Fibroblast of skin of right quadriceps (primary cell): ENCODE results near the gene CHID1.

Experiments
- DNase-seq: peaks from one replicate; pipeline ENCODE4 v3.0.0-alpha.2; 2013

The CHID1 gene

GRCh38 chr11:883527-883926 is 27.1 kb downstream of the CHID1 start:
- DNase-seq: no peak

GRCh38 chr11:882596-882995 is 28.0 kb downstream of the CHID1 start:
- peak; percentile 27 for DNase-seq

- no peak for DNase-seq
Measured at GRCh38 chr11:880447-880846, 30.2 kb downstream of the CHID1 start.

GRCh38 chr11:877565-877964 is 33.0 kb downstream of the CHID1 start:
- DNase-seq: no peak

- DNase-seq: no peak
Measured at GRCh38 chr11:876545-876944, 34.1 kb downstream of the CHID1 start.

- no peak for DNase-seq
Measured at GRCh38 chr11:875769-876301, 34.8 kb downstream of the CHID1 start.

GRCh38 chr11:875203-875602 is 35.4 kb downstream of the CHID1 start:
- DNase-seq: no peak

- no peak for DNase-seq
Measured at GRCh38 chr11:873706-874105, 36.9 kb downstream of the CHID1 start.

GRCh38 chr11:872799-873198 is 37.8 kb downstream of the CHID1 start:
- no peak for DNase-seq

GRCh38 chr11:871472-871871 is 39.1 kb downstream of the CHID1 start:
- no peak for DNase-seq

- DNase-seq: no peak
Measured at GRCh38 chr11:870418-870817, 40.2 kb downstream of the CHID1 start.

GRCh38 chr11:870127-870413 is 40.5 kb downstream of the CHID1 start:
- no peak for DNase-seq

- no peak for DNase-seq
Measured at GRCh38 chr11:869399-870126, 41.0 kb downstream of the CHID1 start.

- DNase-seq: no peak
Measured at GRCh38 chr11:868802-869201, 41.8 kb downstream of the CHID1 start.

- DNase-seq: no peak
Measured at GRCh38 chr11:868394-868793, 42.2 kb downstream of the CHID1 start.

GRCh38 chr11:867856-868358 is 42.7 kb downstream of the CHID1 start:
- DNase-seq: no peak

- DNase-seq: no peak
Measured at GRCh38 chr11:866481-866880, 44.1 kb downstream of the CHID1 start.

GRCh38 chr11:865462-866430 is 44.9 kb downstream of the CHID1 start:
- no peak for DNase-seq

- DNase-seq: no peak
Measured at GRCh38 chr11:864898-865297, 45.7 kb downstream of the CHID1 start.

- DNase-seq: no peak
Measured at GRCh38 chr11:863910-864827, 46.4 kb downstream of the CHID1 start.

- DNase-seq: peak; percentile 48
Measured at GRCh38 chr11:863023-863909, 47.3 kb downstream of the CHID1 start.

GRCh38 chr11:862696-863022 is 48.0 kb downstream of the CHID1 start:
- DNase-seq: no peak
